A549 (cell line): Measurements from ENCODE around the gene LEFTY1.

Experiments used
- MYC ChIP-seq: IDR thresholded peaks from 2 replicates; pipeline ENCODE4 v1.6.1; 2012; ENCODE audit warnings: mild to moderate bottlenecking, inconsistent platforms, low read length, improper control_type of control experiment, borderline replicate concordance
- POLR2A ChIP-seq: IDR thresholded peaks from 2 replicates; pipeline ENCODE4 v1.6.1; 2012; ENCODE audit warnings: mild to moderate bottlenecking, low read length
- RAD21 ChIP-seq, 2 experiments: fragments of >200 bp in 1 of 2; sonication (Bioruptor Twin) in 1 of 2; formaldehyde crosslinking in 1 of 2; IDR thresholded peaks in 1 of 2; conservative IDR thresholded peaks in 1 of 2; 2 replicates in 1 of 2; 3 replicates in 1 of 2; pipeline ENCODE4 v1.6.1; 2012 to 2018; ENCODE audit warnings: inconsistent platforms in 1 of 2
- RFX5 ChIP-seq: fragments of 450-650 bp; IDR thresholded peaks from 2 replicates; pipeline ENCODE4 v1.7.1; 2014; ENCODE audit warnings: antibody characterized with exemption, mild to moderate bottlenecking, moderate library complexity
- RNF2 ChIP-seq: fragments of 200-600 bp; sonication (generic); IDR thresholded peaks from 2 replicates; pipeline ENCODE4 v1.6.1; 2016; ENCODE audit warnings: low read depth, mild to moderate bottlenecking, antibody characterized with exemption, moderate library complexity, borderline replicate concordance
- SMC3 ChIP-seq: fragments of >200 bp; sonication (Bioruptor Twin); formaldehyde crosslinking; IDR thresholded peaks from 3 replicates; pipeline ENCODE4 v1.6.1; 2018; ENCODE audit warnings: inconsistent platforms
- ZFP36 ChIP-seq: fragments of 450-650 bp; IDR thresholded peaks from 2 replicates; pipeline ENCODE4 v1.6.1; 2014; ENCODE audit warnings: borderline replicate concordance; ENCODE audit not compliant: partially characterized antibody
- ZSCAN20 ChIP-seq: fragments of 250-450 bp; sonication (Bioruptor Pico); IDR thresholded peaks from 2 replicates; pipeline ENCODE4 v1.8.0; 2022; ENCODE audit warnings: mild to moderate bottlenecking, moderate library complexity
- TF ChIP-seq, protein P1 (sequence below): fragments of >200 bp; sonication (Bioruptor Twin); formaldehyde crosslinking; IDR thresholded peaks from 3 replicates; pipeline ENCODE4 v1.5.1; 2016
- TF ChIP-seq, protein P2 (sequence below): fragments of 200-600 bp; sonication (generic); IDR thresholded peaks from 2 replicates; pipeline ENCODE4 v1.6.1; 2016; ENCODE audit warnings: antibody characterized with exemption, mild to moderate bottlenecking, moderate library complexity

DNA sequence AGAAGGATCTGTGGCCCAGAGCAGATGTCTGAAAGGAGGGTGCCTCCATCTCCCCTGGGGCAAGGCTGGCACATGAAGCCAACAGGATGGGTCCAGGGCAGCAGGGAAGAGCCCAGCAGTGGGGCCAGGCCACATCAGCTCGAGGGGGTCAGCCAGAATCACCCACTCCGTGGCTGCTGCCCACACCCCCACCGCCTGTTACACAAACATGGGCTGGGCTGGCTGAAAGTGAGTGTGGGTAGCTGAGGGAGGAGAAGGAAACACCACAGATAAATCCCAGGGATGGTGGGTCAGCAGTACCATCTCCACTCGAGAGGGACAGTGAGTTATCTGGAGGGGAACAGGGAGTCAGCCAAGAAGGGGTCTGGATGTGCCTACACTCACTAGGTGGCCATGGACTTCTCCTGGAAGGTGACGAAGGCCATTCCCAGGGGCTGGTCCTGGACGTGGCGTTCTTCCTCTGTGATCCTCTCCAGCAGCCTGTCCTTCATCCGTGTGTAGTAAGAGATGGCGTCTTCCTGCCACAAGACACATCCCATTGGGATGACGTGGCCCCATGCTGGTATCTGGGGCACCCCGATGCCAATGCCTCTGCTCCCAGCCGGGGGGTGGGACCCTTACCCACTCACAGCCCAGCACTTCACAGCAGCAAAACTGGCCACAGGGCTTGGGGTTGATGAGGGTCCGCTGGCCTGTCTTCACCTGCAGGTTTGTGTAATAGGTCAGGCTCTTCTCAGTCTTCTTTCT, 26.9 kb downstream of the LEFTY1 start:
- TF ChIP-seq POLR2A (no peak), SMC3 (no peak), MYC (no peak), RFX5 (no peak), RAD21 (conservative IDR thresholded peaks at IDR 0.05 in 1 of 2, IDR thresholded peaks at IDR 0.05 in 1 of 2) (no peak), ZSCAN20 (no peak), RNF2 (no peak), ZFP36 (no peak)
- TF ChIP-seq, protein P1, sequence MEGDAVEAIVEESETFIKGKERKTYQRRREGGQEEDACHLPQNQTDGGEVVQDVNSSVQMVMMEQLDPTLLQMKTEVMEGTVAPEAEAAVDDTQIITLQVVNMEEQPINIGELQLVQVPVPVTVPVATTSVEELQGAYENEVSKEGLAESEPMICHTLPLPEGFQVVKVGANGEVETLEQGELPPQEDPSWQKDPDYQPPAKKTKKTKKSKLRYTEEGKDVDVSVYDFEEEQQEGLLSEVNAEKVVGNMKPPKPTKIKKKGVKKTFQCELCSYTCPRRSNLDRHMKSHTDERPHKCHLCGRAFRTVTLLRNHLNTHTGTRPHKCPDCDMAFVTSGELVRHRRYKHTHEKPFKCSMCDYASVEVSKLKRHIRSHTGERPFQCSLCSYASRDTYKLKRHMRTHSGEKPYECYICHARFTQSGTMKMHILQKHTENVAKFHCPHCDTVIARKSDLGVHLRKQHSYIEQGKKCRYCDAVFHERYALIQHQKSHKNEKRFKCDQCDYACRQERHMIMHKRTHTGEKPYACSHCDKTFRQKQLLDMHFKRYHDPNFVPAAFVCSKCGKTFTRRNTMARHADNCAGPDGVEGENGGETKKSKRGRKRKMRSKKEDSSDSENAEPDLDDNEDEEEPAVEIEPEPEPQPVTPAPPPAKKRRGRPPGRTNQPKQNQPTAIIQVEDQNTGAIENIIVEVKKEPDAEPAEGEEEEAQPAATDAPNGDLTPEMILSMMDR: no peak
- TF ChIP-seq, protein P2, sequence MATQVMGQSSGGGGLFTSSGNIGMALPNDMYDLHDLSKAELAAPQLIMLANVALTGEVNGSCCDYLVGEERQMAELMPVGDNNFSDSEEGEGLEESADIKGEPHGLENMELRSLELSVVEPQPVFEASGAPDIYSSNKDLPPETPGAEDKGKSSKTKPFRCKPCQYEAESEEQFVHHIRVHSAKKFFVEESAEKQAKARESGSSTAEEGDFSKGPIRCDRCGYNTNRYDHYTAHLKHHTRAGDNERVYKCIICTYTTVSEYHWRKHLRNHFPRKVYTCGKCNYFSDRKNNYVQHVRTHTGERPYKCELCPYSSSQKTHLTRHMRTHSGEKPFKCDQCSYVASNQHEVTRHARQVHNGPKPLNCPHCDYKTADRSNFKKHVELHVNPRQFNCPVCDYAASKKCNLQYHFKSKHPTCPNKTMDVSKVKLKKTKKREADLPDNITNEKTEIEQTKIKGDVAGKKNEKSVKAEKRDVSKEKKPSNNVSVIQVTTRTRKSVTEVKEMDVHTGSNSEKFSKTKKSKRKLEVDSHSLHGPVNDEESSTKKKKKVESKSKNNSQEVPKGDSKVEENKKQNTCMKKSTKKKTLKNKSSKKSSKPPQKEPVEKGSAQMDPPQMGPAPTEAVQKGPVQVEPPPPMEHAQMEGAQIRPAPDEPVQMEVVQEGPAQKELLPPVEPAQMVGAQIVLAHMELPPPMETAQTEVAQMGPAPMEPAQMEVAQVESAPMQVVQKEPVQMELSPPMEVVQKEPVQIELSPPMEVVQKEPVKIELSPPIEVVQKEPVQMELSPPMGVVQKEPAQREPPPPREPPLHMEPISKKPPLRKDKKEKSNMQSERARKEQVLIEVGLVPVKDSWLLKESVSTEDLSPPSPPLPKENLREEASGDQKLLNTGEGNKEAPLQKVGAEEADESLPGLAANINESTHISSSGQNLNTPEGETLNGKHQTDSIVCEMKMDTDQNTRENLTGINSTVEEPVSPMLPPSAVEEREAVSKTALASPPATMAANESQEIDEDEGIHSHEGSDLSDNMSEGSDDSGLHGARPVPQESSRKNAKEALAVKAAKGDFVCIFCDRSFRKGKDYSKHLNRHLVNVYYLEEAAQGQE: no peak
